Jurkat, Clone E6-1 (cell line): Measurements from ENCODE around the gene TRIM26.
"Not testable (repeated sequence)": the region's sequence is repeated elsewhere in the genome, so short reads cannot be mapped to it uniquely, and the experiment has no call there.

Experiments
- DNase-seq: peaks from one replicate; pipeline ENCODE4 v3.0.0-alpha.2; 2011; ENCODE audit warnings: low read depth, low spot score
- H3K4me3 ChIP-seq: 2 replicates; pipeline ENCODE4 v1.5.1; 2011; ENCODE audit warnings: mild to moderate bottlenecking, low read length, control low read depth, moderate library complexity

Gene TRIM26

GRCh38 chr6:30178837-30179236 lies 34.4 kb downstream of the TRIM26 start:
- DNase-seq: no peak
- no peak overlapping the region for H3K4me3 ChIP-seq

DNA sequence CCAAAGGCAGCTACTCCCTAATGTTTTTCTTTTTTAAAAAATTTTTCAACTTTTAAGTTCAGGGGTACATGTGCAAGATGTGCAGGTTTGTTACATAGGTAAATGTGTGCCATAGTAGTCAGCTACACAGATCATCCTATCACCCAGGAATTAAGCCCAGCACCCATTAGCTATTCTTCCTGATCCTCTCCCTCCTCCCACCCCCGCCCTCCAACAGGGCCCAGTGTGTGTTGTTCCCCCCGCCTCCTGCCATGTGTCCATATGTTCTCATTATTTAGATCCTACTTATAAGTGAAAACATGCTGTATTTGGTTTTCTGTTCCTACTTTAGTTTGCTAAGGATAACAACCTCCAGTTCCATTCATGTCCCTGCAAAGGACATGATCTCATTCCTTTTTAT lies 37.4 kb downstream of the TRIM26 start:
- no peak for DNase-seq
- H3K4me3 ChIP-seq: no peak overlapping the region

GRCh38 chr6:30172681-30173080 lies 40.5 kb downstream of the TRIM26 start:
- H3K4me3 ChIP-seq: no peak overlapping the region
- no peak for DNase-seq

DNA sequence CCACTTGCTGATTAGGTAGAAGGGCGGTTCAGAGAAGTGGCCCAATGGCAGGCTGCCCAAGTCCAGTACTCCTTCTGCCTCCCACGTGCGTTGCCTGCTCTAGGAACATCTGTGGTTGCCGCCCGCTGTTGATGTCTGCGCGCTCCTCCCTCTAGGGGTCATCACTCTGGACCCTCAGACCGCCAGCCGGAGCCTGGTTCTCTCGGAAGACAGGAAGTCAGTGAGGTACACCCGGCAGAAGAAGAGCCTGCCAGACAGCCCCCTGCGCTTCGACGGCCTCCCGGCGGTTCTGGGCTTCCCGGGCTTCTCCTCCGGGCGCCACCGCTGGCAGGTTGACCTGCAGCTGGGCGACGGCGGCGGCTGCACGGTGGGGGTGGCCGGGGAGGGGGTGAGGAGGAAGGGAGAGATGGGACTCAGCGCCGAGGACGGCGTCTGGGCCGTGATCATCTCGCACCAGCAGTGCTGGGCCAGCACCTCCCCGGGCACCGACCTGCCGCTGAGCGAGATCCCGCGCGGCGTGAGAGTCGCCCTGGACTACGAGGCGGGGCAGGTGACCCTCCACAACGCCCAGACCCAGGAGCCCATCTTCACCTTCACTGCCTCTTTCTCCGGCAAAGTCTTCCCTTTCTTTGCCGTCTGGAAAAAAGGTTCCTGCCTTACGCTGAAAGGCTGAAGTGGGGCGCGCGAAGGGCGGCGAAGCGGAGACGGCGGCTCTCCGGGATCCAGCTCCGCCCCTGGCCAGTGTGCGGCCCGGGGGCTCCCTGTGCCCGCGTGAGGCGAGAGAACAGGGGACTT lies 41.3 kb downstream of the TRIM26 start:
- no peak overlapping the region for H3K4me3 ChIP-seq
- no peak for DNase-seq

- no peak overlapping the region for H3K4me3 ChIP-seq
- peak; percentile 51 for DNase-seq
Measured at GRCh38 chr6:30169658-30170614, 43.3 kb downstream of the TRIM26 start.

DNA sequence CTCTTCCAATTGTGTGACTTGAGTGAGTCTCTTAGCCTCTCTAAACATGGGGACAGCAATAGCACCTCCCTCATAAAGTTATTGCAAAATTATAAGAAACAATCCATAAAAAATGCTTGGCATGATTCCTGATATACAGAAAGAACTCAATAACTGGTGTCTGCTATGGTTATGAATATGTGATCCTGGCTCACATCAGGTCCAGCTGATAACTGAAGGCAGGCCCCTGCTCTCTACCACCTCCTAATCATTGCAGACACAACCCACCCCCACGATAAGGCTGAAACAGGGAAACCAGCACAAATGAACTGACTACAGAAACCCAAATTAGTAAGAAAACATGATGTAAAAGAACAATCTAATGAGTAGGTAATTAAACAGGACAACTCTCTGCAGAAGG lies 44.5 kb downstream of the TRIM26 start:
- no peak overlapping the region for H3K4me3 ChIP-seq
- no peak for DNase-seq

DNA sequence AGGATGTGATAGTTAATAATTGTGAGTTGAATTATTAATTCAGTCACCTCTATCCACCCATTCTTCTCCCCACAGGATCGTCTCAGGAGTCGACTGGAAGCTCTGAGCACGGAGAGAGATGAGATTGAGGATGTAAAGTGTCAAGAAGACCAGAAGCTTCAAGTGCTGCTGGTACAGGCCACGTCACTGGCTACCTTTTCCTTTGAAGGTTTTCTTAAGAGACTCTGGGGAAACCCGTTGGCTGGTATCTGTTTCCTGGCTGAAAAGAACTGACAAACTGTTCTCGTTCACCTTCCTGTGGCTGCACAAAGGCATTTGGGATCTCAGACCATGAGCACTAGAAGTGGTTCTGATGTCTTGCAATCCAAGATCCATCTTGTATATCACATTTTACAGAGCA lies 46.1 kb downstream of the TRIM26 start:
- DNase-seq: peak; percentile 15
- no peak overlapping the region for H3K4me3 ChIP-seq

DNA sequence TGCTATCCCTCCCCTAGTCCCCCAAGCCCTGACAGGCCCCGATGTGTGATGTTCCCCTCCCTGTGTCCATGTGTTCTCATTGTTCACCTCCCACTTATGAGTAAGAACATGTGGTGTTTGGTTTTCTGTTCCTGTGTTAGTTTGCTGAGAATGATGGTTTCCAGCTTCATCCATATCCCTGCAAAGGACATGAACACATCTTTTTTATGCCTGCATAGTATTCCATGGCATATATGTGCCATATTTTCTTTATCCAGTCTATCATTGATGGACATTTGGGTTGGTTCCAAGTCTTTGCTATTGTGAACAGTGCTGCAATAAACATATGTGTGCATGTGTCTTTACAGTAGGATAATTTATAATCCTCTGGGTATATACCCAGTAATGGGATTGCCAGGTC lies 48.0 kb downstream of the TRIM26 start:
- not testable (repeated sequence) for DNase-seq, H3K4me3 ChIP-seq

DNA sequence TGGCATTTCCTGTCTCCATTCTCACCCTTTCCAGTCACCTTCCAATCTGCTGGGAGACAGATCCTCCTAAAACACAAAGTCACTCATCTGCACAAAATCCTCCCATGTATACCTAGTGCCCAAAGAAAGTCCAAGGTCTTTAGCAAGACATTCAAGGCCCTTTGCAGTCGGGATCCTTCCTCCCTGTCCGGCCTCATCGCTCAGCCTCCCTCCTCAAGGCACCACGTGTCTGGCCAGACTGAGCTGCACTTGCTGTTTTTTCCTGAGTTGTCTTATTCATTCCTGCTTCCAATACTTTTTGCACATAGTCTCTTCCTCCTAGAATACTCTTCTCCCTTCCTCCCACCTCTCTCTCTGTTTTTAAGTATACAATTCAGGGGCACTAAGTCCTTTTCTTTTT lies 48.5 kb downstream of the TRIM26 start:
- DNase-seq: no peak
- no peak overlapping the region for H3K4me3 ChIP-seq

DNA sequence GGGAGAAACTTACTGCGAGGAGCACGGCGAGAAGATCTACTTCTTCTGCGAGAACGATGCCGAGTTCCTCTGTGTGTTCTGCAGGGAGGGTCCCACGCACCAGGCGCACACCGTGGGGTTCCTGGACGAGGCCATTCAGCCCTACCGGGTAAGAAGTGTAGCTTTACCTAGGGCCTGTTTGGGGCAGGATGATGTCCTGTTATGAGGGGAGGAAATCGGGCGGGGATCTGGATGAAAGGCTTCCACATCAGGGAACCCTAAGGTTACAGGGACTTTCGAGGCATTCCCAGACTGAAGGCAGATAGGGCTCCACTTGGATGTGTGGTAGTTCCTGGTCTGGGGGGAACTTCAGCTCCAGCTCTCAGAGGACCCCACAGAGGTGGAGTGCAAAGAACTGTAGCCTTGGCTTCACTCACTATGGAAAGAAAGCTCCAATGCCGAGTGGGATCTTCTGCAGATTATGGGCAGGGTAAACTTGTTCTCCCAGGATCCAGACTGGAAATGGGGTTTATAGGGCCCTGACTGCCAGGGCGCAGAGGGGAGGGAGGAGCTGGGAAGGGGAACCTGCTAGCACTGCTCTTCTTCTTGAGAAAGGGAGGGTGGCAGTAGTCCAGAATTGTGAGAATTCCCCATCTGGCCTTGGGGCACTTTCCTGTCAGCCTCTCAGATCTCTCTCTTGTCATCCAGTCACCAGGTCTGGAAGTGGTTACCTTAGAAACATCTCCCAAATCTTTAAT lies 49.1 kb downstream of the TRIM26 start:
- DNase-seq: no peak
- no peak overlapping the region for H3K4me3 ChIP-seq

DNA sequence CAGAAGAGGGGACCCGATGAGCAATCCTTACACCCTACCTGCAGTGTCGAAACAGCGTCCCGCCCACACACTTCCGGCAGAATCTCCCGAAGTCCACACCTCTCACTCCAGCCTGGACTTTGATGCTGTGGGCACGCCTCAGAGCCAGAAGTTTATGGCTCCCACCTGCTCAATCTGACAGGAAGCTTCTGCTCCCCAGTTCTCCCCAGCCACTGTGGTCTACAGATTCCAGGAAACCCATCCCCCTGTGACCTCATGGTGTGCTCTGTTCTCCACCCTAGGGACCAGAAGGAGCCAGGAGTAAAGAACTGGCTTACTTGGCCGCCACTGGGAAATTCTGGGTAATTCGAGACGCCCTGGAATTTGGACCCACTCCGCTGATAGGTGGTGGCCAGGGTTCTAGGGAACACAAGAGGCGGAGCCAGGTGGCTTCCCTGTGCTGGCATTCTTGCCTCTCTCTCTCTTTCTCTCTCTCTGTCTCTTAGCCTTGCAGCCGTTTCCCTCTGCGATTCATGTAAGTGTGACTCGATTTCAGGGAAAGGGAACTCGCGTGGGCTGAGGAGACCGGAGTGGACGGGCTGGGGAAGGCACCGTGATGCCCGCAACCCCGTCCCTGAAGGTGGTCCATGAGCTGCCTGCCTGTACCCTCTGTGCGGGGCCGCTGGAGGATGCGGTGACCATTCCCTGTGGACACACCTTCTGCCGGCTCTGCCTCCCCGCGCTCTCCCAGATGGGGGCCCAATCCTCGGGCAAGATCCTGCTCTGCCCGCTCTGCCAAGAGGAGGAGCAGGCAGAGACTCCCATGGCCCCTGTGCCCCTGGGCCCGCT lies 49.9 kb downstream of the TRIM26 start, which contains the start of gene TRIM15:
TSS of gene TRIM15 (plus strand) at position 457 of the 828 bp plus-strand sequence. CDS start at position 596, 139 bp downstream.
- DNase-seq: no peak

GRCh38 chr6:30162265-30163089 lies 50.7 kb downstream of the TRIM26 start:
- no peak for DNase-seq
- H3K4me3 ChIP-seq: no peak overlapping the region

More for the DNA sequence above, 49.9 kb downstream of the TRIM26 start, which contains the start of gene TRIM15:
- H3K4me3 ChIP-seq: no peak within 1 kb of the TSS

- H3K4me3 ChIP-seq: no peak within 1 kb of the TSS
- no peak for DNase-seq
Measured at GRCh38 chr6:30160785-30161531, 52.2 kb downstream of the TRIM26 start, which contains the start of gene TRIM10. TSS of gene TRIM10 (minus strand) at chr6:30161211. CDS start at chr6:30160858, 353 bp downstream.

- no peak overlapping the region for H3K4me3 ChIP-seq
- no peak for DNase-seq
Measured at GRCh38 chr6:30160008-30160784, 53.0 kb downstream of the TRIM26 start.

DNA sequence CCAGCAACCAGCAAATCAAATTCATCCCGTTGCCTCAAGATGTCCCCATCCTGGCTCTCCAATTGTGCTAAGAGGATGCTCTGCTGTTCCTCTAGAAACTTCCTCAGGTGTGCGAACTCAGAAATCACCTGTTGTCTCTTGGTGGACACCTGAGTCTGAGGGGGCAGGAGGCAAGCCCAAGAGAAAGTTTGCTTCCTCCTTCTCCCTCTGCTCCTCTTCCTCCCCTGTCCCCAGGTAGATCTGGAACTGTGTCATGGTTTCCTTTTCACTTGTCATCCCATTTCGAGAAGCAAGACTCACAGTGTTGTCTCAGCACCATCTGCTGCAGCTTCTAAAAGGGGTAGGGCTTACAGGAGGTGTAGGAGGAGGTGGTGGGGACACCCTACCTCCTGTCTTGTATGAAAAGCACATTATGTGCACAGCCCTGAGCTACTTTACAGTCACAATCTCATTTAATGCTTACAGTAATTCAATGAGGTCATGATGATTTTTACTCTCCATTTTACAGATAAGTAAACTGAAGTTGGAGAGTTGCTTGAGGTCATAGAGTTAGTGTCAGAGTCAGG lies 54.6 kb downstream of the TRIM26 start:
- no peak for DNase-seq
- H3K4me3 ChIP-seq: no peak overlapping the region

DNA sequence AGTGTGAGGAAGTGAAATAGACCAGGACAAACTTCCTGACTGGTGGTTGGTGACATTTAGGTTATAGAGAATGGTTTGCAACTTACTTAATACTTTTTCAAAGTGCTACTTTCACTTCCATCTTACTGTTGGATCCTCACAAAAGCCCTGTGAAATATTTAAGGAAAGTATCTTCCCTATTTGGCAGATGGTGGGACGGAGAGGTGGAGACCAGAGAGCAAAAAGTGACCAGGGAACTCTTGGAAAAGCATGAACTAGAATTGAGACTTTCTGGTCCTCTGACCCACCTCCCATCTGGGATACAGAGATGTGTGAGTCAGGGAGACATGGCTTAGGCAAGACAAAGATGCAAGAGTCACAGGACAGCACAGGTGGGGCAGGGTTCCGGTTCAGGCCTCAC lies 55.2 kb downstream of the TRIM26 start:
- no peak for DNase-seq
- H3K4me3 ChIP-seq: no peak overlapping the region
